HUES64 (cell line): ENCODE measurements around the gene NOSTRIN.

Experiments used
- H3K27ac ChIP-seq: 2 replicates; pipeline ENCODE4 v1.7.0; 2013; ENCODE audit warnings: low read depth, low read length, inconsistent platforms
- H3K27me3 ChIP-seq: 2 replicates; pipeline ENCODE4 v1.6.1; 2013; ENCODE audit warnings: mild to moderate bottlenecking, low read length; ENCODE audit not compliant: insufficient read depth
- H3K36me3 ChIP-seq: 2 replicates; pipeline ENCODE4 v1.6.1; 2013; ENCODE audit warnings: mild to moderate bottlenecking, low read length; ENCODE audit not compliant: insufficient read depth
- H3K4me1 ChIP-seq: 2 replicates; pipeline ENCODE4 v1.6.1; 2013; ENCODE audit warnings: mild to moderate bottlenecking, low read length, moderate library complexity; ENCODE audit not compliant: insufficient read depth
- H3K4me3 ChIP-seq: 2 replicates; pipeline ENCODE4 v1.5.1; 2013; ENCODE audit warnings: mild to moderate bottlenecking, low read length, moderate library complexity
- H3K9ac ChIP-seq: 2 replicates; pipeline ENCODE4 v1.6.1; 2013; ENCODE audit warnings: mild to moderate bottlenecking, low read depth, low read length
- H3K9me3 ChIP-seq: 2 replicates; pipeline ENCODE4 v1.6.1; 2013; ENCODE audit warnings: low read depth, low read length; ENCODE audit not compliant: insufficient read depth
- WGBS: fragments of 150-250, 120-280 bp; methylation state at CpG from one replicate; pipeline ENCODE4 v1.1.7; 2013; ENCODE audit warnings: missing lambda C conversion rate; 5-methylcytosine and 5-hydroxymethylcytosine counted together

Gene NOSTRIN

GRCh38 chr2:168773719-168774521 lies 28.5 kb upstream of the NOSTRIN start:
- no peak overlapping the region for H3K9ac ChIP-seq
- H3K4me3 ChIP-seq: no peak overlapping the region
- H3K36me3 ChIP-seq: peaks cover 11% of the 10 kb centered on the region
- no peaks in the 10 kb centered on the region for H3K4me1 ChIP-seq
- H3K9me3 ChIP-seq: peaks cover 8% of the 10 kb centered on the region; the same call in 1 of the 2 replicates
- no peak overlapping the region for H3K27ac ChIP-seq
- no peaks in the 10 kb centered on the region for H3K27me3 ChIP-seq
- WGBS: 68% methylated on average over 8 of the region's 9 CpGs

- no peak overlapping the region for H3K27ac ChIP-seq
- 39% methylated on average over 1 of the region's 1 CpG for WGBS
Measured at GRCh38 chr2:168775837-168776236, 26.6 kb upstream of the NOSTRIN start.

GRCh38 chr2:168780669-168781071 lies 21.8 kb upstream of the NOSTRIN start:
- peaks cover 4% of the 10 kb centered on the region; the same call in 1 of the 2 replicates for H3K9me3 ChIP-seq
- 78% methylated on average over 1 of the region's 1 CpG for WGBS
- no peak overlapping the region for H3K9ac ChIP-seq
- H3K36me3 ChIP-seq: no peaks in the 10 kb centered on the region
- H3K27me3 ChIP-seq: no peaks in the 10 kb centered on the region
- H3K4me3 ChIP-seq: no peak overlapping the region
- no peak overlapping the region for H3K27ac ChIP-seq
- H3K4me1 ChIP-seq: peaks cover 27% of the 10 kb centered on the region

More at GRCh38 chr2:168775837-168776236, 26.6 kb upstream of the NOSTRIN start:
- no peak overlapping the region for H3K9ac ChIP-seq
- peaks cover 4% of the 10 kb centered on the region; the same call in 1 of the 2 replicates for H3K4me1 ChIP-seq
- H3K27me3 ChIP-seq: no peaks in the 10 kb centered on the region
- H3K9me3 ChIP-seq: peaks cover 8% of the 10 kb centered on the region; the same call in 1 of the 2 replicates
- H3K36me3 ChIP-seq: no peaks in the 10 kb centered on the region
- H3K4me3 ChIP-seq: no peak overlapping the region

GRCh38 chr2:168781191-168781817 lies 21.1 kb upstream of the NOSTRIN start:
- Histone ChIP-seq H3K27me3 (no peaks in the 10 kb centered on the region), H3K9ac (no peak overlapping the region), H3K4me1 (peaks cover 27% of the 10 kb centered on the region), H3K9me3 (no peaks in the 10 kb centered on the region), H3K4me3 (no peak overlapping the region), H3K27ac (no peak overlapping the region), H3K36me3 (no peaks in the 10 kb centered on the region)
- 80% methylated on average over 1 of the region's 2 CpGs for WGBS

- Histone ChIP-seq H3K27ac (no peak overlapping the region), H3K9ac (no peak overlapping the region), H3K27me3 (no peaks in the 10 kb centered on the region), H3K36me3 (no peaks in the 10 kb centered on the region), H3K4me1 (peaks cover 27% of the 10 kb centered on the region), H3K9me3 (no peaks in the 10 kb centered on the region), H3K4me3 (no peak overlapping the region)
- 93% methylated on average over 4 of the region's 4 CpGs for WGBS
Measured at GRCh38 chr2:168782271-168782670, 20.2 kb upstream of the NOSTRIN start.

- H3K36me3 ChIP-seq: no peaks in the 10 kb centered on the region
- H3K9me3 ChIP-seq: no peaks in the 10 kb centered on the region
- no peak overlapping the region for H3K27ac ChIP-seq
- H3K4me3 ChIP-seq: no peak overlapping the region
- WGBS: 98% methylated on average over 3 of the region's 3 CpGs
- no peaks in the 10 kb centered on the region for H3K27me3 ChIP-seq
- H3K9ac ChIP-seq: no peak overlapping the region
- peaks cover 27% of the 10 kb centered on the region for H3K4me1 ChIP-seq
Measured at GRCh38 chr2:168784993-168785392, 17.4 kb upstream of the NOSTRIN start.

- Histone ChIP-seq H3K9ac (no peak overlapping the region), H3K4me1 (peaks cover 9% of the 10 kb centered on the region; the same call in 1 of the 2 replicates), H3K9me3 (no peaks in the 10 kb centered on the region), H3K27me3 (no peaks in the 10 kb centered on the region), H3K27ac (no peak overlapping the region), H3K4me3 (no peak overlapping the region), H3K36me3 (no peaks in the 10 kb centered on the region)
- WGBS: 93% methylated on average over 2 of the region's 3 CpGs
Measured at GRCh38 chr2:168787098-168787781, 15.2 kb upstream of the NOSTRIN start.

- 86% methylated on average over 1 of the region's 1 CpG for WGBS
- no peaks in the 10 kb centered on the region for H3K27me3 ChIP-seq
- no peak overlapping the region for H3K27ac ChIP-seq
- H3K4me3 ChIP-seq: no peak overlapping the region
- no peaks in the 10 kb centered on the region for H3K36me3 ChIP-seq
- no peak overlapping the region for H3K9ac ChIP-seq
- H3K4me1 ChIP-seq: peaks cover 7% of the 10 kb centered on the region; the same call in 1 of the 2 replicates
- no peaks in the 10 kb centered on the region for H3K9me3 ChIP-seq
Measured at GRCh38 chr2:168787782-168788376, 14.6 kb upstream of the NOSTRIN start.

GRCh38 chr2:168789776-168790175 lies 12.7 kb upstream of the NOSTRIN start:
- H3K4me1 ChIP-seq: no peaks in the 10 kb centered on the region
- H3K4me3 ChIP-seq: no peak overlapping the region
- no peak overlapping the region for H3K27ac ChIP-seq
- no peak overlapping the region for H3K9ac ChIP-seq
- H3K9me3 ChIP-seq: no peaks in the 10 kb centered on the region
- 92% methylated on average over 7 of the region's 7 CpGs for WGBS
- H3K27me3 ChIP-seq: no peaks in the 10 kb centered on the region
- no peaks in the 10 kb centered on the region for H3K36me3 ChIP-seq

GRCh38 chr2:168790226-168790902 lies 12.1 kb upstream of the NOSTRIN start:
- no peak overlapping the region for H3K4me3 ChIP-seq
- H3K27ac ChIP-seq: no peak overlapping the region
- H3K27me3 ChIP-seq: no peaks in the 10 kb centered on the region
- no peaks in the 10 kb centered on the region for H3K9me3 ChIP-seq
- H3K4me1 ChIP-seq: no peaks in the 10 kb centered on the region
- H3K36me3 ChIP-seq: no peaks in the 10 kb centered on the region
- WGBS: 93% methylated on average over 5 of the region's 5 CpGs
- H3K9ac ChIP-seq: no peak overlapping the region
